Measurements from ENCODE around the gene DCT. TPM values are rescaled to one million over a fixed set of nuclear protein-coding genes. Genes with fewer than 3 reads are reported as not detected.

Gene DCT
- total and polyA plus RNA-seq, 2 of the 8 experiments (the other 6 are each of a cell fraction or from before 2014, with no cell fraction given) = 0.02 TPM; not detected in 1

GRCh38 chr13:94454906-94455305 lies 24.6 kb downstream of the DCT start:
- no peak overlapping the region for H3K18ac ChIP-seq (ENCODE audit: extremely low read depth, low read length)
- H3K4me3 ChIP-seq (ENCODE audit: extremely low read depth in 1 of 4, insufficient read depth in 2 of 4, low read depth in 3 of 4, low read length in 4 of 4) = no peak overlapping the region
- no peak overlapping the region for H3K4me2 ChIP-seq (ENCODE audit: insufficient read depth in 1 of 2, low read depth in 2 of 2, low read length in 2 of 2)
- no peaks in the 10 kb centered on the region for H3K27me3 ChIP-seq (replicated peaks in 1 of 4; ENCODE audit: control insufficient read depth in 3 of 4, extremely low read depth in 1 of 4, insufficient read depth in 3 of 4, low read length in 3 of 4)
- no peak overlapping the region for H4K8ac ChIP-seq (ENCODE audit: extremely low read depth, insufficient read depth, low read length)
- H3K14ac ChIP-seq (ENCODE audit: insufficient read length) = no peak overlapping the region
- no peak overlapping the region for H3K56ac ChIP-seq (replicated peaks; ENCODE audit: insufficient read length, low read depth, low read length)
- no peak for FAIRE-seq
- POLR2A ChIA-PET (ENCODE audit: partially characterized antibody) = no interaction called here
- no peak overlapping the region for H2BK120ac ChIP-seq (replicated peaks; ENCODE audit: low read depth, low read length)
- H3K79me1 ChIP-seq (ENCODE audit: low read depth, low read length) = no peaks in the 10 kb centered on the region
- no peak overlapping the region for H3K9ac ChIP-seq (replicated peaks in 1 of 4; ENCODE audit: extremely low read depth in 1 of 4, low read depth in 3 of 4, low read length in 3 of 4)
- no peak overlapping the region for H4K5ac ChIP-seq (ENCODE audit: insufficient read length, low read depth, low read length)
- CTCF ChIA-PET (ENCODE audit: partially characterized antibody) = interaction anchor here (1.2 kb wide), 1 partner anchor 163 kb away, joined by 4 read pairs; no protein-coding TSS in a partner anchor
- H2BK20ac ChIP-seq (ENCODE audit: low read length) = no peak overlapping the region
- WGBS, 2 experiments (ENCODE audit: extremely low coverage in 1 of 2, insufficient coverage in 1 of 2, insufficient read length in 1 of 2, insufficient replicate concordance in 2 of 2, low coverage in 1 of 2, low lambda C conversion rate in 2 of 2, missing lambda C conversion rate in 1 of 2) = 97% methylated on average over 2 of the region's 2 CpGs; no CpG with 5 or more reads in 1 of the 2 experiments
- no peak overlapping the region for H2BK12ac ChIP-seq (ENCODE audit: low read depth, low read length)
- no peak overlapping the region for H2BK5ac ChIP-seq (ENCODE audit: low read depth, low read length)
- no peaks in the 10 kb centered on the region for H3K4me1 ChIP-seq (replicated peaks in 1 of 4; ENCODE audit: control insufficient read depth in 3 of 4, insufficient read depth in 4 of 4, low read length in 3 of 4)
- H3K36me3 ChIP-seq (ENCODE audit: control insufficient read depth in 2 of 4, insufficient read depth in 4 of 4, low read length in 3 of 4) = no peaks in the 10 kb centered on the region
- no peak overlapping the region for H2AK5ac ChIP-seq (ENCODE audit: low read depth, low read length)
- no peaks in the 10 kb centered on the region for H4K20me1 ChIP-seq (replicated peaks in 1 of 2; ENCODE audit: control insufficient read depth in 1 of 2, insufficient read depth in 2 of 2, low read length in 2 of 2)
- no peak overlapping the region for H3K23ac ChIP-seq (ENCODE audit: insufficient read length)
- no peak overlapping the region for H2BK15ac ChIP-seq (ENCODE audit: low read length)
- H3K9me3 ChIP-seq (ENCODE audit: insufficient read depth in 2 of 2, low read depth in 1 of 2, low read length in 1 of 2) = no peaks in the 10 kb centered on the region
- H4K91ac ChIP-seq (replicated peaks; ENCODE audit: insufficient read length, low read length) = no peak overlapping the region
- H2AFZ ChIP-seq (ENCODE audit: low read length) = no peak overlapping the region
- H3K23me2 ChIP-seq (ENCODE audit: low read depth, low read length) = no peaks in the 10 kb centered on the region
- H3K4ac ChIP-seq (replicated peaks; ENCODE audit: insufficient read length, low read depth, low read length) = no peak overlapping the region
- no peak for DNase-seq (ENCODE audit: low read depth in 1 of 2, low spot score in 2 of 2)
- H3K27ac ChIP-seq (ENCODE audit: low read depth, low read length) = no peak overlapping the region
- no peaks in the 10 kb centered on the region for H3K79me2 ChIP-seq (ENCODE audit: control insufficient read depth in 1 of 2, insufficient read depth in 2 of 2, low read length in 2 of 2)

Data from H1 (cell line).